ENCODE results near the gene CD4.
A peak's percentile ranks its signal among the peaks of the same experiment; 100 is the strongest.
"Not testable (repeated sequence)": the region's sequence is repeated elsewhere in the genome, so short reads cannot be mapped to it uniquely, and the experiment has no call there.

CD4 gene

DNA sequence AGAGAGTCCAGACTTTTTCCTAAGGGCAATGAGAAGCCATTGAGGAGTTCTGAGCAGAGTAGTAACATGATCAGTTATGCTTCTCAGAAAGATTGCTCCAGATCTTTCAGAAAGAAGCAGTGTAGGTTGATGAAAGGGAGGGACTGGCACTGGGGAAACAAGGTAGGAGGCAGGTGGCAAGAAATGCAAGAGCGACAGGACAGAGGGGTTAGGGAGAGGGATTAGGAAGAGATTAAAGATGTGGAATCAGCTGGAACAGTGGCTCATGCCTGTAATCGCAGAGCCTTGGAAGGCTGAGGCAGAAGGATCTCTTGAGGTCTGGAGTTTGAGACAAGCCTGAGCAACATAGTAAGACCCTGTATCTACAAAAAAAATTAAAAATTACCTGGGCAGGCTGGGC lies 58.3 kb downstream of the CD4 start:
- no peak for DNase-seq (ENCODE audit: low read depth in 2 of 2)

DNA sequence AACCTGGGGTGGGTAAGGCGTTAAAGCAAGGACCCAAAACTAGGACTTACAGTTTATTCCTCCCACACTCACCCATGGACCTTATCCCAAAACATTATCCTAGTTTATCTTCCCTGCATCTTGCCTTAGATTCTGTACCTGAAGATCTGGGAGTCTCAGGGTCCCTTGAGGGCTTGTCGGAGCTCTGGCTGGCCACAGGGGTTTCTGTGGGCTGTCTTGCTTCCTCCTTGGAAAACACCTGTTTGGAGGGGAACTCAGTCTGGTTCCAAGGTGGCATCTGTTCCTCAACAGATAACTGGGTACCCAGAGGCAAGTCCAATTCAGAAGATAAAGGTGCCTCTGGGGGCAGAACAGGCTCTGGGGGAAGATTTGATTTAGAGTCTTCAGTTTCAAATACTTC lies 60.1 kb downstream of the CD4 start:
- no peak for DNase-seq (ENCODE audit: low read depth in 2 of 2)

DNA sequence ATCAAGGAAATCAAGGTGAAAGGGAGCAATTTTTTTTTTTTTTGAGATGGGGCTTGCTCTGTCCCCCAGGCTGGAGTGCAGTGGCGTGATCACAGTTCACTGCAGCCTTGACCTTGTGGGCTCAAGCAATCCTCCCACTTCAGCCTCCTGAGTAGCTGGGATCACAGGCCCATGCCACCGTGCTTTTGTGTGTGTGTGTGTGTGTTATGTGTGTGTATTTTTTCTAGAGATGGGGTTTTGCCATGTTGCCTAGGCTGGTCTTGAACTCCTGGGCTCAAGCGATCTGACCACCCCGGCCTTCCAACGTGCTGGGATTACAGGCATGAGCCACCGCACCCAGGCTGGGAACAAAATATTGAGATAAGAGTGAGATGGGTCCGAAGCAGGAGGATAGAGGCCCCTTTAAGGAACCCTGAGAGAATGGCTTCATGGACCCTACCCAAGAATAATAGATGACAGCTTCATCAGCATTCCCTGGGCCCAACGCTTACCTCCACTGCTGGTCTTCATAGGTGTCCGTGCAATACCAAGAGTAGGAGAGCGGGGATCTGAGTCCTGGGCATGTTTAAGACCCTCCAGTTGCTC lies 60.7 kb downstream of the CD4 start:
- no peak for DNase-seq (ENCODE audit: low read depth in 2 of 2)

DNA sequence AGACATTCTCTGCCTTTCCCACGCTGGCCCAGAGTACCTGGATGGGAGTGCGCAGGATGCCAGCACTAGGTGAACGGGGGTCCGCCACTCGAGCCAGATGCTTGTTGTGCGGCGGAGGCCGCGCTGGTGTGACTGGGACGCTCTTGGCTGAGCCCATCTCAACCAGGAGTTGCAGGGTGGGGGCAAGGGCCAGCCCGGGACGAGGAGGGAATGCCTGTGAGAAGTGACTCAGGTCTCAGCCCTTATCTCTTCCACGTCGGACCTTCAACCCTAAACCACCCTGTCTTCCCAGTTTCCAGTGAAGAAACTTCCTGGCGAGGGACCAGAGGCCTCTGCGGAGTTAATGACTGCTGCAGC lies 61.4 kb downstream of the CD4 start:
- no peak for DNase-seq (ENCODE audit: low read depth in 2 of 2)

DNA sequence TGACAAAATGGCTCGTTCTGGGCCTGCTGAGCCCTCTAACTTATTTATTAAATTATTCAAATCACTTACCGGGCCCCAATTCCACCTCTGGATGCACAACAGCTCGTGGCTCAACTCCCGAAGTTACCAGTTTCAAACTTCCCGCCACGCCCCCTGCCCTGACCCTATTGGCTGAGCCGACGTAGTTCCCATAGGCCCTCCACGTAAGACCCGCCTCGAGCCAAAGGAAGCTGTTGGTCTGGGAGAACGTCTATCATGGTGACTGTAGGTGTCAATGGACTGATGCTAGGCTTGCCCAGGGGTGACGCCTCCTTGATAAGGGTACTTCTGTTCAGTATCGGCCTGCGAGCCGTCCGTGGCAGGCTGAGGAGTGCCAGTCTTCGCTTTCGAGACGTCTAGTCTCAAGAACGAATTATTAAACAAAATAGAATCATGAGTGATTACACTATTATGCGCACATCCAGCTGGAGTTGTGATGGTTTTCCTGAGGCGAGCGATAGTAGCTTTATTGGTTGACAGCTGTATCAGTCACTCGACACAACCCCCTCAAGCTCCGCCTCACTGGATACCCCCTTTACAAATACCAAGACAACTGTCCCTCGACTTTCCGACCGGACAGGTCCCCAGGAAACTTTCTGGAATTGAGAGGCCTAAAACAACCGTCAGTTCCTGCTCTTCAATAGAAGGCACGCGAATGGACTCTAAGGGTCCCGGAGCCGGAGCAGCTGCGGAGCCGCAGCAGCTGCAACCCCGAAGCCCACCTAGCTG lies 62.0 kb downstream of the CD4 start, which contains the start of gene CDCA3:
Gene CDCA3 (minus strand): TSS at position 134 of the 768 bp plus-strand sequence. CDS start 334 bp downstream, outside the sequence.
- peak; percentile 88 to 93 for DNase-seq (ENCODE audit: low read depth in 2 of 2)

DNA sequence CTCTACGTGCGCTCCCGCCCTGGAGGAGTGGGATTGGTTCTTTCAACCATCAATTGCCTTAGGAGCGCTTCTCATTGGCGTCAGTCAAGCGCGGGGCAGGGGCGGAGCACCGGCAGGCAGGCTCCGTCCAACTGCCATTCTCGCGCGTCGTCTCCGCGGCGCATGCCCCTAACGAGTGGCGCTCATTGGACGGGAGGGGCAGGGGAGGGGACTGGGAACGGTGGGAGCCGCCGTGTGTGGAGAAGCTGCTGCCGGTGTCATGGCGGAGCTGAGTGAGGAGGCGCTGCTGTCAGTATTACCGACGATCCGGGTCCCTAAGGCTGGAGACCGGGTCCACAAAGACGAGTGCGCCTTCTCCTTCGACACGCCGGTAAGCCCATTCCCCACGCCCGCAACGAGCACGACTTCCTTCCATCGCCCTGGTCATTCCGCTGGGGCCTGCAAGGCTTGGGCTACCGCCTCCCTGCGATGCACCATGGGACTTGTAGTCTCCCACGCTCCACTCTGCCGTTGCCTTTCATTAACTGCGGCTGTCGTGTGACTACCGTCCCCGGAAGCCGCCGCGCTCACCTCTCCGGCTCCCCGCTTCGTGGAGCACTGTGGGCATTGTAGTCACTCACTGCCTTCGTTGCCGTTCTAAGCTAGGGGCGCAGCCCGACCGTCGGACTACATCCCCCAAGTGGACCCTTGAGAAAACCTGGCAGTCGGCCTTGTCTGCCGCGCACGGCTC lies 62.8 kb downstream of the CD4 start, which contains the start of gene USP5:
Gene USP5 (plus strand): TSS at position 230 of the 730 bp plus-strand sequence. CDS start 30 bp downstream, at position 260.
- peak; percentile 96 to 97 for DNase-seq (ENCODE audit: low read depth in 2 of 2)

DNA sequence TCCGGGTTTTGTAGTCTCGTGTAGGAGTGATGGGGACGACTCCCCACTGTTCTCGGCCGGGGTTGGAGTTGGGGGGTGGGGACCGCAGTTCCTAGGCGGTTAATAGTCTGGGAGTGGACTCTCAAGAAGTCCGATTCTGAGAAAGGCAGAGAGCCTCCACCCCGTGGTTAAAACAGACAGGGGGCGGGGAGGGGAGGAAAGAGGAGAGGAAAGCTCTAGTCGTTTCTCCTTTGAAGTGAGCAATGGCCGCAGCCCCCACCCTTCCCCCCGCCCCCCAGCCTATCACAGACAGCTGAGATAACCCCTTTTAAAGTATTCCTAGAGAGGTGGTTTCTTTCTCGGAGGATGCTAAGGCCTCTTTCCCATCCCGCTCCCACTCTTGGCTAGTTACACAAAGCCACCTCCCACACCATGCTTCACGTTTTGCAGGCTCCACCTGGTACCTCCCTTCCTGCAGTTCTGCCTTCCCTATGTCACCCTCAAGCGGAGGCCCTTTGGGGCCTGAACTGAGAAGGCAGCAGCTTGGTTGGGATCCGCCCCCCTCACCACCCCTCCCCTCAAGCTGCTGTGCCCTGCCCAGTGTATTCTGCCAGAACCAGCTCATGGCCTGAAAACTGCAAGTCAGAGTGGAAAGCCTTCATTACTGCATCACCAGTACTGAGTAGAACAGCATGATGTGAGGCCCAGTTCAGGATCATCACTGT lies 63.5 kb downstream of the CD4 start:
- peak; percentile 42 to 65 for DNase-seq (ENCODE audit: low read depth in 2 of 2)

DNA sequence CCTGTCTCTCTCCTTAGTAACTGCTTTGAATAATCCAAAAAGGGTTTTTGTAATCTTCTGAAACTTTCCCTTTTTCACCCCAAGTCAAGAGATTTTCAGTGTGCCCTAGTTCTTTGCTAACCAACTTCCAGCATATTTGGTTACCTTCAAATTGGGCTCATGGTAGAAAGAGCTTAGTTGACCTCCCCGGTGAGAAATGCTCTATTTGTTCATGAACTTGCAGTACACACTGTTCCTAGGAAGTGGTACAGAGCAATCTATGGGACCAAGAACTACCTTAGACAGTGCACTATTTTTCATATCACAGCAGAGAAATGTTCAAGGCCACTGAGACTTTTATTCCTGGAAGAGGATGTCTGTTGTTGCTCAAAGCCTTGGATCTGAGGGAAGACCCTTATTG lies 64.3 kb downstream of the CD4 start:
- DNase-seq (ENCODE audit: low read depth in 2 of 2) = no peak

DNA sequence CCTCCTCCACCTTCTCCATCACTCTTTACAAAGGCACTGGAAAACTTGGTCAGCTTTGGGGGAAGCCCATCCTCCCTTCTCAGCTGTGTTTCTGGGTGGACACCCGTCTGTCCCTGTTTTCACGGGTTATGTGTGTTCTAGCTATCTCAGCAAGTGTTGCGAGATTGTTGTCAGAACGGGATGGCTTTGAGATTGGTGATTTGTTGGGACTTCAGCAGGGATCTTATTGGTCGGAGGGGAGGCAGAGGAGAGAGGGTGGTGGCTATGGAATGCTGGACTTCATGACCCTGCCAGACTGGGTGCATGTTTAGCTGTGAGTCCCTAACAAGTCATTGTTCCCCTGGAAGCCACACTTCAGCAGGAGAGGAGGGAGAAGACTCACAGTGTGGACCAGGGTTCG lies 64.7 kb downstream of the CD4 start:
- no peak for DNase-seq (ENCODE audit: low read depth in 2 of 2)

DNA sequence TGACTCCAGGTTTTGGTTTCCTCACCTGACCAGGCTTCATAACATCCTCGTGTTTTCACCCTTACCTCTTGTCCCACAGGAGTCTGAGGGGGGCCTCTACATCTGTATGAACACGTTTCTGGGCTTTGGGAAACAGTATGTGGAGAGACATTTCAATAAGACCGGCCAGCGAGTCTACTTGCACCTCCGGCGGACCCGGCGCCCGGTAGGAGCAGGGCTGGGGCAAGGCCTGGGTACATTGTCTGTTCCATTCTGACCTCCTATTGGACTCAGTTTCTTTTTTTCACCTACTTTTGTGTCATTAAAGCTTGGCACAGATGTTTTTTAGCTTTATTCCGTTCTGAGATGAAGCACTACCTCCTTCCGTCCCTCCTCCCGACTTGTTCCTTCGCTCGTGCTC lies 66.0 kb downstream of the CD4 start:
- DNase-seq (ENCODE audit: low read depth in 2 of 2) = no peak

DNA sequence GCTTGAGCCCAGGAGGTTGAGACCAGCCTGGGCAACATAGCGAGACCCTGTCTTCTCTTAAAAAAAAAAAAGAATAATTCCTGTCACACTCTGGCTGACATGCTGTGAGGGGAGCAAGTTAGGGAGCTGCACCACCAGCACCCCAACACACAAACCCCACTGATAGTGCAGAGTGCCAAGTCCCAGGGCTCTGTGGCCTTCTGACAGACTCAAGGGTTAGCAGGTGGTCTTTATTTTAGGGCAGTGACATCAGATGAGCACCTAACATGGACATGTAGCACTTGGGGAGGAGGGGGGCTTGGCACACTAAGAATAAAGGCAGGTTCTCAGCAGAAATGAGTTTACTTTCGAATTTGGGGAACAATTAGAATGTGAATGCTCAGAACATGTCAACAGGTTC lies 69.5 kb downstream of the CD4 start:
- no peak for DNase-seq (ENCODE audit: low read depth in 2 of 2)

DNA sequence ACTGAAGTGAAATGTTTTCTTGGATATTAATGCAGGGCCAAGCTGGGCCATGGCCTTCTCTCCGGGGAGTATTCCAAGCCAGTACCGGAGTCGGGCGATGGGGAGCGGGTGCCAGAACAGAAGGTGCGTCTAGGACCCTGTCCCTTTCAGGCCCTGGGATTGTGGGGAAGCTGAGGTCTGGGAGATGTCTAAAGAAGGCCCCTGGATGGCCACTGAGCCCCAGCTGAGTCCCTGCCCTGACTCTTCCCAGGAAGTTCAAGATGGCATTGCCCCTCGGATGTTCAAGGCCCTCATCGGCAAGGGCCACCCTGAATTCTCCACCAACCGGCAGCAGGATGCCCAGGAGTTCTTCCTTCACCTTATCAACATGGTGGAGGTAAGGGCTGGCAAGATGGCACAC lies 70.8 kb downstream of the CD4 start:
- DNase-seq (ENCODE audit: low read depth in 2 of 2) = no peak

DNA sequence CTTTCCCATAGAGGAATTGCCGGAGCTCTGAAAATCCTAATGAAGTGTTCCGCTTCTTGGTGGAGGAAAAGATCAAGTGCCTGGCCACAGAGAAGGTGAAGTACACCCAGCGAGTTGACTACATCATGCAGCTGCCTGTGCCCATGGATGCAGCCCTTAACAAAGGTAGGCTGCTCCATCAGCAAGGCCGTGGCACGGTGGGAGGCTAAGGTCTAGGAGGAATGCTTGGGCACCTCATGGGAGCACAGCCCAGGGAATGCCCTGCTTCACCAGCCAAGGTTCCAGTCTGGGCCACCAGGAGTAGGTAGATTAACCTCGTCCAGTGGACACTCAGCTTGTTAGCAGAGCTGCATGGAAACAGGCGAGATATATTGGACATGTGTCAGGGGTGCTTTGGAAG lies 71.6 kb downstream of the CD4 start:
- no peak for DNase-seq (ENCODE audit: low read depth in 2 of 2)

DNA sequence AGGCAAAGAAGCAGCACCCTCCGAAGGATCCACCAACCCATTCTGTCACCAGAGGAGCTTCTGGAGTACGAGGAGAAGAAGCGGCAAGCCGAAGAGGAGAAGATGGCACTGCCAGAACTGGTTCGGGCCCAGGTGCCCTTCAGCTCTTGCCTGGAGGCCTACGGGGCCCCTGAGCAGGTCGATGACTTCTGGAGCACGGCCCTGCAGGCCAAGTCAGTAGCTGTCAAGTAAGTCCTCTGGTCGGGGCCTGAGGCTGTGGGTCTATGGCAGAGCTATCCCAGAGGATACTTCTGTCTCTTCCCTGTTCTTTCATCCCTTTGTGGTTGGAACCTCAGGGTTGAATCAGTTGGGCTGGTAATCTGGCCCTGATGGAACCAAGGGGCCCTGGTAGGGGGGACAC lies 72.1 kb downstream of the CD4 start:
- no peak for DNase-seq (ENCODE audit: low read depth in 2 of 2)

DNA sequence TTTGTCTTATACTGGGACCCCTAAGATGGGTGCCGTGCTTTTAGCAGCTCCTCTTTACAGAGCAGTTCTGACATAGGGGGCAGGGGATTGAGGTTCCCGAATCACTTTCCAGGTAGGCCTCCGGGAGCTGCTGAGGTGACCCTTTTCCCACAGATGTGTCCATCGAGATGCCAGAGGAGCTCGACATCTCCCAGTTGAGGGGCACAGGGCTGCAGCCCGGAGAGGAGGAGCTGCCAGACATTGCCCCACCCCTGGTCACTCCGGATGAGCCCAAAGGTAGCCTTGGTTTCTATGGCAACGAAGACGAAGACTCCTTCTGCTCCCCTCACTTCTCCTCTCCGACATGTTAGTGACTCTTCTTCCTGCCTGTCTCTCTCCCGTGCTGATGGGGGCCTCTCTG lies 73.7 kb downstream of the CD4 start:
- no peak for DNase-seq (ENCODE audit: low read depth in 2 of 2)

DNA sequence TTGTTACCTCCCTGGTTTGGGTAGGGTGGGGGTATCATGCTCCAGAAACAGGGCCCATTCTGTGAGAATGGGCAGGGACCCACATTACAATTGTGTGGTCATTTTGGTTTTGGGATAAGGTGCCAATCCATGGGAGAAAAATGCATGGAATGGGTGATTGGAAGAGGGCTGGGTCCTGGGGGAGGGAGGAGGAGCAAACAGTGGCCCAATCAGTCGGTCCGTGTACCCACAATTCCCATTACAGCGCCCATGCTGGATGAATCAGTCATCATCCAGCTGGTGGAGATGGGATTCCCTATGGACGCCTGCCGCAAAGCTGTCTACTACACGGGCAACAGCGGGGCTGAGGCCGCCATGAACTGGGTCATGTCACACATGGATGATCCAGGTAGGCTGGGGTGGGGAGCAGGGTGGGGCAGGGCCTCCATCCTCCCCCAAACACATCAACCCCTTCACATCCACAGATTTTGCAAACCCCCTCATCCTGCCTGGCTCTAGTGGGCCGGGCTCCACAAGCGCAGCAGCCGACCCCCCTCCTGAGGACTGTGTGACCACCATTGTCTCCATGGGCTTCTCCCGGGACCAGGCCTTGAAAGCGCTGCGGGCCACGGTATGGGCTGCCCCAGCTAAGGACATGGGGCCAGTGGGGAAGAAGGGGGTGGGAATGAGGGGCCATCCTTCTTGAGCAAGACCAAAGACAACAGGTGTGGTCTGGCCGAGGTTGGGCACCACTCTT lies 74.4 kb downstream of the CD4 start:
- no peak for DNase-seq (ENCODE audit: low read depth in 2 of 2)

DNA sequence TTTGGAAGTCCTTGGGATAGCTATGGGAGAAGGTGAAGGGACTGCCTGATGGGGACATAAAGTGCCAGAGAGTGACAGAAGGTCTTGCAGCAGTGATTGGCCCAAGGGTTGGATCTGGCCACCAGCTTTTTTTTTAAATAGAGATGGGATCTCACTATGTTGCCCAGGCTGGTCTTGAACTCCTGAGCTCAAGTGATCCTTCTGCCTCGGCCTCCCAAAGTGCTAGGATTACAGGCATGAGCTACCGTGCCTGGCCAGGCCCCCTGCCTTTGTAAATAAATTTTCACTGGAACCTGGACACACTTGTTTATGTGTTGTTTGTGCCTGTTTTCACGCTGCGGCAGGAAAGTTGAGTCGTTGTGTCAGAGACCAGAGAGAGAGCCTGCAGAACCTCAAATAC lies 76.0 kb downstream of the CD4 start:
- not testable (repeated sequence) for DNase-seq (ENCODE audit: low read depth in 2 of 2)

DNA sequence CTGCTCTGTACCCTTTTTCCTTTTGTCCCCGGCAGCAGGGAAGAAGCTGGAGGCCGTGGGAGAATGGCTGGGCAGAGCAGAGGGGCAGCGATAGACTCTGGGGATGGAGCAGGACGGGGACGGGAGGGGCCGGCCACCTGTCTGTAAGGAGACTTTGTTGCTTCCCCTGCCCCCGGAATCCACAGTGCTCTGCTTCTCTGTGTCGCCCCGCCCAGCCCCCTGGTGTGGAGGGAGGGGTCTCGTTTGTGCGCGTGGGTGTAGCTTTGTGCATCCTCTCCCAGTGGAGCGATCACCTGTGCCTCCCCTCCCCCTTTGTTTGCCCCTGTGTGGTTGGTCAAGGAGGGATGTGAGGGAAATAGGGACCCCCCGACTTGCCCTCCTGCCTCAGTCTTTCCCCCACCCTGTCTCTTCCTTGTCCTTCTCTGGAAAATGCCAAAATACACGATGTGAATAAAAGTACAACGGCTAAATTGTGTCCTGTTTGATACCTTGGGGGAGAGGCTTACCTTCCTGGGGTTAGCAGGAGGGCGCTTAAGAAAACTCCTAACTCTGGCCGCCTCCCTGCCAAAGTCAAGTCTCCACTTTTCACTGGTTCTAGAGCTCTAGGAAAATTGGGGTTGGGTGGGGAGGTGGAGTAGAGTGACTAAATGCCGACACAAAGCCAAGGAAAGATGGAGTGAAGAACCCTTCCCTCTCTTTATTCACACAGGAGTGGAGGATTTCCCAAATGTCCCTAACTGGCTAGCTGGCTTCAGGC lies 77.0 kb downstream of the CD4 start:
- DNase-seq (ENCODE audit: low read depth in 2 of 2) = no peak

DNA sequence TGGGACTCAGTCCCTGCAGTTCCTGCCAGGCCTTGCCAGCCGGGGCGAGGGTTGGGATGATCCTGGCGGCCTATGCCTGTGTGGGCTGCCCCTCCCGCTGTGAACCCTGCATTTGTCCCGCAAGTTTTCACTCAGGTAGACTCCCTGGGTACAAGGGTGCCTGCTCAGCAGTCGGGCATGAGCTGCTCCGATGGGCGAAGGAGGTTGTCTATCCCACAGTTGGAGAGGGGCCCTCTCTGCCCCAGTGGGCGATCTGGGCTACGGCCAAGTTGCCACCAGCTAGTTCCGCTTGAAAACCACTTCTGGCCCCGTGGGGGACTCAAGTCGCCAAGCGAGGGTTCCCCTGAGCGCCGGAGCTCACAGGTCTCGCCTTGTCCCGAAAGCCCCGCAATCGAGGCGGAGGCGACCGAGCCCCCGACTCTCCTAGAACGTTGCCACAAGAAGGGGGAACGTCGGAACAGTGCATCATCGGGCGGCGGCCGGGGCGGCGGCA lies 77.6 kb downstream of the CD4 start:
- no peak for DNase-seq (ENCODE audit: low read depth in 2 of 2)

DNA sequence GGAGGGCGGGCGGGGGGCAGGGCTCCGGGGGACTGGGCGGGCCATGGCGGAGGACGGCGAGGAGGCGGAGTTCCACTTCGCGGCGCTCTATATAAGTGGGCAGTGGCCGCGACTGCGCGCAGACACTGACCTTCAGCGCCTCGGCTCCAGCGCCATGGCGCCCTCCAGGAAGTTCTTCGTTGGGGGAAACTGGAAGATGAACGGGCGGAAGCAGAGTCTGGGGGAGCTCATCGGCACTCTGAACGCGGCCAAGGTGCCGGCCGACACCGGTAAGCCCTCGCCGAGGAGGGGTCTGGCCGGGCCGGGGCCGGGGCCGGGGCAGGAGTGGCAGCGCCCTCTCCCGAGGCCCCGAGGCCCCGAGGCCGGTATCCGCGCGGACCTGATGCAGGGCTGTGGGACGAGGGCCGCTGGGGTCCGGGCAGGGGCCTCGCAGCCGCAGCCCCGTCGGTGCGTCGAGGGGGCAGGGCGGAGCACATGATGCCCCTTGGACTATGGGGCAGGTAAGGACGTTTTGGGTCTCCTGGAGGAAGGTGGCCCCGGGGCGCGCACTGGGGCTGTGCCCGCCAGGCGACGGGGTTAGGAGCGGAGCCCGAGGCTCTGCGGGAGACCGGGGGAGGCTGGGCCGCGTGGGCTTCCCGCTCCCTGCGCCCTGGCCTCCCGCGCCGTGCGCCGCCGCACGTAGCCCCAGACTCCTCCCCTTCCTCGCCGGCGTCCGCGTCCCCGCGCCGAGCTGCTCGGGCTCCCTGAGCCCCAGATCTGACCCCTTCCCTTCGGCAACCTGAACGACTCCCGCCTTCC lies 78.3 kb downstream of the CD4 start, which contains the start of gene TPI1:
Gene TPI1 (plus strand): TSS at position 119 of the 798 bp plus-strand sequence. CDS start 36 bp downstream, at position 155.
- DNase-seq (ENCODE audit: low read depth in 2 of 2) = peak; percentile 71 to 74

Data from stimulated activated CD8-positive, alpha-beta memory T cell treated with anti-CD3 and anti-CD28 coated beads, Interleukin-2, amount 100 ng/mL, for 48 hours (primary cell).